CD4-positive, alpha-beta memory T cell (primary cell): ENCODE results near the gene RIMS4. TPM values are rescaled to one million over a fixed set of nuclear protein-coding genes. Genes with fewer than 3 reads are reported as not detected.

ENCODE experiments used
- CTCF ChIA-PET: fragments of 350-600 bp; sonication (Branson Sonifier 250); formaldehyde crosslinking; loops from one replicate; lab custom pipeline; 2021; ENCODE audit warnings: inconsistent platforms; ENCODE audit not compliant: partially characterized antibody; lab: Charles Lee
- POLR2A ChIA-PET: fragments of 350-600 bp; sonication (Branson Sonifier 250); formaldehyde crosslinking; loops from one replicate; lab custom pipeline; 2021; ENCODE audit not compliant: partially characterized antibody; lab: Charles Lee
- DNase-seq, 5 donors: peaks; one replicate each; pipeline versions ENCODE4 v3.0.0 to v3.0.0-alpha.2; 2020 to 2022; ENCODE audit warnings: mixed read lengths in 1 of 5
- H3K27ac ChIP-seq: one replicate; pipeline ENCODE4 v1.7.0; 2013; ENCODE audit warnings: low read depth, low read length
- H3K27me3 ChIP-seq: 2 replicates; pipeline ENCODE4 v1.7.0; 2013; ENCODE audit warnings: mild to moderate bottlenecking, low read length, moderate library complexity; ENCODE audit not compliant: insufficient read depth
- H3K36me3 ChIP-seq: 2 replicates; pipeline ENCODE4 v1.7.0; 2013; ENCODE audit warnings: mild to moderate bottlenecking, low read length, moderate library complexity; ENCODE audit not compliant: insufficient read depth
- H3K4me1 ChIP-seq: 2 replicates; pipeline ENCODE4 v1.7.0; 2013; ENCODE audit warnings: mild to moderate bottlenecking, low read length, moderate library complexity; ENCODE audit not compliant: insufficient read depth
- H3K4me3 ChIP-seq, 2 donors: one replicate each; pipeline ENCODE4 v1.7.0; 2013; ENCODE audit warnings: low read length in 2 of 2, mild to moderate bottlenecking in 1 of 2
- H3K9me3 ChIP-seq, 2 donors: one replicate each; pipeline ENCODE4 v1.7.0; 2013; ENCODE audit warnings: low read length in 2 of 2, control low read depth in 1 of 2; ENCODE audit not compliant: control insufficient read depth in 1 of 2
- H3K27ac Mint-ChIP-seq, 7 donors: one replicate each; pipeline ENCODE4 v1.8.0; 2020 to 2021; ENCODE audit warnings: mixed read lengths in 7 of 7, mild to moderate bottlenecking in 6 of 7, inconsistent platforms in 3 of 7, moderate library complexity in 3 of 7
- H3K27me3 Mint-ChIP-seq, 2 donors: one replicate each; pipeline ENCODE4 v1.8.0; 2020 to 2021; ENCODE audit warnings: mixed read lengths in 2 of 2
- H3K36me3 Mint-ChIP-seq, 2 donors: one replicate each; pipeline ENCODE4 v1.8.0; 2020 to 2021; ENCODE audit warnings: mixed read lengths in 2 of 2, inconsistent platforms in 1 of 2, mild to moderate bottlenecking in 1 of 2
- H3K4me1 Mint-ChIP-seq, 4 donors: one replicate each; pipeline ENCODE4 v1.8.0; 2020 to 2021; ENCODE audit warnings: mixed read lengths in 4 of 4, mild to moderate bottlenecking in 1 of 4
- H3K4me3 Mint-ChIP-seq, 8 donors: one replicate each; pipeline ENCODE4 v1.8.0; 2020 to 2021; ENCODE audit warnings: mixed read lengths in 8 of 8, mild to moderate bottlenecking in 7 of 8, moderate library complexity in 6 of 8, inconsistent platforms in 3 of 8
- H3K9me3 Mint-ChIP-seq, 8 donors: one replicate each; pipeline ENCODE4 v1.8.0; 2020 to 2021; ENCODE audit warnings: mixed read lengths in 8 of 8, mild to moderate bottlenecking in 5 of 8, inconsistent platforms in 3 of 8, moderate library complexity in 1 of 8
- intact Hi-C: fragments of 100-400 bp; cut with micrococcal nuclease; formaldehyde crosslinking; loops from one replicate; pipeline ENCODE4 v1.15.1; 2023
- polyA plus RNA-seq, 2 donors: library from polyadenylated mRNA; unstranded; fragments of 300-500 nt; fragmentation: Illumina TruSeq; gene quantifications; one replicate each; pipeline ENCODE4 v1.2.3, GENCODE V29; 2021
- total RNA-seq, 2 experiments: library from RNA; stranded (reverse); gene quantifications; one replicate each; pipeline ENCODE4 v1.2.3, GENCODE V29; 2021

The RIMS4 gene
- total RNA-seq = not detected
- polyA plus RNA-seq = not detected

- Mint-ChIP-seq H3K9me3 (peaks cover 0 to 4% (median 0%) of the 10 kb centered on the region in 8 donors), H3K27ac (no peak within 1 kb of the TSS), H3K4me3 (peak within 1 kb of the TSS in 7 of 8 donors; percentile 29 to 70 (median 58)), H3K4me1 (peaks cover 0 to 19% (median 8%) of the 10 kb centered on the region in 4 donors), H3K36me3 (peaks cover 0 to 4% of the 10 kb centered on the region in 2 donors), H3K27me3 (peaks cover 48 to 55% of the 10 kb centered on the region in 2 donors)
- POLR2A ChIA-PET = no interaction called here
- Histone ChIP-seq H3K27me3 (peaks cover 35% of the 10 kb centered on the region), H3K9me3 (no peaks in the 10 kb centered on the region), H3K4me1 (no peaks in the 10 kb centered on the region), H3K36me3 (no peaks in the 10 kb centered on the region), H3K4me3 (no peak within 1 kb of the TSS), H3K27ac (no peak within 1 kb of the TSS)
- CTCF ChIA-PET = no interaction called here
- intact Hi-C loops = no loop called here
- DNase-seq = no peak
Measured at GRCh38 chr20:44810391-44811149, at the start of gene RIMS4. Gene RIMS4, minus strand, starts transcription at chr20:44810546. Its CDS starts 275 bp downstream, at chr20:44810271.

GRCh38 chr20:44858606-44859360, 48.4 kb upstream of the RIMS4 start:
- CTCF ChIA-PET = interaction anchor here (1.6 kb wide), 1 partner anchor 8 kb away, joined by 4 read pairs; no protein-coding TSS in a partner anchor

GRCh38 chr20:44856856-44857448, 46.6 kb upstream of the RIMS4 start:
- no peak overlapping the region for H3K27ac Mint-ChIP-seq
- intact Hi-C loops = no loop called here
- no peaks in the 10 kb centered on the region for H3K9me3 Mint-ChIP-seq

More at GRCh38 chr20:44858606-44859360, 48.4 kb upstream of the RIMS4 start:
- no peaks in the 10 kb centered on the region for H3K4me1 ChIP-seq
- Mint-ChIP-seq H3K27ac (peak overlapping the region in 2 of 7 donors; percentile 46 to 71), H3K27me3 (no peaks in the 10 kb centered on the region), H3K4me3 (no peak overlapping the region), H3K9me3 (no peaks in the 10 kb centered on the region), H3K4me1 (peaks cover 0 to 6% (median 5%) of the 10 kb centered on the region in 4 donors), H3K36me3 (no peaks in the 10 kb centered on the region)
- no peaks in the 10 kb centered on the region for H3K27me3 ChIP-seq
- H3K9me3 ChIP-seq = no peaks in the 10 kb centered on the region
- no peak overlapping the region for H3K4me3 ChIP-seq
- intact Hi-C loops = no loop called here
- peak in 1 of 5 donors; percentile 5 for DNase-seq
- no peak overlapping the region for H3K27ac ChIP-seq
- POLR2A ChIA-PET = no interaction called here
- no peaks in the 10 kb centered on the region for H3K36me3 ChIP-seq

GRCh38 chr20:44856442-44856841, 46.1 kb upstream of the RIMS4 start:
- POLR2A ChIA-PET = no interaction called here
- H3K4me3 Mint-ChIP-seq = no peak overlapping the region
- H3K9me3 ChIP-seq = no peaks in the 10 kb centered on the region
- no peaks in the 10 kb centered on the region for H3K9me3 Mint-ChIP-seq
- intact Hi-C loops = no loop called here
- no peak overlapping the region for H3K27ac ChIP-seq
- CTCF ChIA-PET = no interaction called here
- H3K27me3 ChIP-seq = no peaks in the 10 kb centered on the region
- H3K27me3 Mint-ChIP-seq = peaks cover 0 to 2% of the 10 kb centered on the region in 2 donors
- H3K27ac Mint-ChIP-seq = peak overlapping the region in 1 of 7 donors; percentile 27
- H3K4me3 ChIP-seq = no peak overlapping the region
- no peaks in the 10 kb centered on the region for H3K36me3 ChIP-seq
- no peaks in the 10 kb centered on the region for H3K4me1 ChIP-seq
- peaks cover 0 to 6% (median 4%) of the 10 kb centered on the region in 4 donors for H3K4me1 Mint-ChIP-seq
- DNase-seq = no peak
- no peaks in the 10 kb centered on the region for H3K36me3 Mint-ChIP-seq

More at GRCh38 chr20:44856856-44857448, 46.6 kb upstream of the RIMS4 start:
- DNase-seq = no peak
- Histone ChIP-seq H3K4me1 (no peaks in the 10 kb centered on the region), H3K27ac (no peak overlapping the region), H3K27me3 (no peaks in the 10 kb centered on the region), H3K4me3 (no peak overlapping the region), H3K36me3 (no peaks in the 10 kb centered on the region), H3K9me3 (no peaks in the 10 kb centered on the region)
- CTCF ChIA-PET = interaction anchor here (0.5 kb wide), 1 partner anchor 139 kb away, joined by 3 read pairs; no protein-coding TSS in a partner anchor
- Mint-ChIP-seq H3K4me3 (no peak overlapping the region), H3K27me3 (no peaks in the 10 kb centered on the region), H3K36me3 (no peaks in the 10 kb centered on the region), H3K4me1 (peaks cover 0 to 6% (median 4%) of the 10 kb centered on the region in 4 donors)
- POLR2A ChIA-PET = no interaction called here

DNA sequence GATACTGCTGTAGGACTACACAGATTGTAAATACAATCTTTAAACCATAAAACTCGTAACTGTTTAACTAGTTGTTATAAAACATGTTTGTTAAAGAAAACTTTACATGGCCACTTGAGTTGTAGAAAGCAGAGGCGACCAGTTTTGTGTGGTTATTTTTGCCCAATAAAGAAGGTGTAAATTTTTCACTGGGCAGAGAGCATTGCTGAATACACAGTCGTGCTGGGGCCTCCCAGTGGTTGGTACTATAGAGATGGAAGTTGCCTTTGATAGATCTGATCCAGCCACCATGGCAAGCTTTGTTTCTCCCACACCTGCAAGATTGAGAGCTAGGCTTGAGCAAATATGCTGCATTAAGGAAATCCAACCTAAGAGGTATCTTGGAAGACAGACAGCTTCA, 41.2 kb upstream of the RIMS4 start:
- no peak overlapping the region for H3K27ac ChIP-seq
- no peak overlapping the region for H3K4me3 Mint-ChIP-seq
- POLR2A ChIA-PET = no interaction called here

DNA sequence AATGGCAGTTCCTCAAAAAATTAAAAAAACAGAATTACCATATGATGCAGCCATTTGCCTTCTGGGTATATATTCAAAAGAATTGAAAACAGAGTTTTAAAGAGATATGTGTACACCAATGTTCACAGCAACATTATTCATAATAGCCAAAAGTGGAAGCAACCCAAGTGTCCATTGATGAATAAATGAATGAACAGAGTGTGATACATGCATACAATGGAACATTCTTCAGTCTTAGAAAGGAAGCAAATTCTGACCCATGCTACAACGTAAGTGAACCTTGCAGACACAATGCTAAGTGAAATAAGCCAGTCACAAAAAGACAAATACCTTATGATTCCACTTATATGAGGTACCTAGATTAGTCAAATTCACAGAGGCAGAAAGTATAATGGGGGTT, 40.5 kb upstream of the RIMS4 start:
- H3K4me1 ChIP-seq = no peaks in the 10 kb centered on the region
- H3K27me3 ChIP-seq = no peaks in the 10 kb centered on the region
- Mint-ChIP-seq H3K27me3 (peaks cover 2 to 19% of the 10 kb centered on the region in 2 donors), H3K9me3 (peaks cover 0 to 2% (median 0%) of the 10 kb centered on the region in 8 donors), H3K4me1 (no peaks in the 10 kb centered on the region), H3K36me3 (no peaks in the 10 kb centered on the region), H3K4me3 (no peak overlapping the region), H3K27ac (no peak overlapping the region)
- no peaks in the 10 kb centered on the region for H3K36me3 ChIP-seq
- intact Hi-C loops = no loop called here
- no peak overlapping the region for H3K27ac ChIP-seq
- no peak for DNase-seq
- POLR2A ChIA-PET = no interaction called here
- CTCF ChIA-PET = no interaction called here
- no peaks in the 10 kb centered on the region for H3K9me3 ChIP-seq
- H3K4me3 ChIP-seq = no peak overlapping the region

More for the DNA sequence above, 41.2 kb upstream of the RIMS4 start:
- Histone ChIP-seq H3K9me3 (no peaks in the 10 kb centered on the region), H3K4me3 (no peak overlapping the region), H3K4me1 (no peaks in the 10 kb centered on the region), H3K27me3 (no peaks in the 10 kb centered on the region), H3K36me3 (no peaks in the 10 kb centered on the region)
- Mint-ChIP-seq H3K27me3 (peaks cover 2 to 19% of the 10 kb centered on the region in 2 donors), H3K9me3 (peaks cover 0 to 1% (median 0%) of the 10 kb centered on the region in 8 donors), H3K36me3 (no peaks in the 10 kb centered on the region), H3K27ac (no peak overlapping the region), H3K4me1 (peaks cover 0 to 5% (median 0%) of the 10 kb centered on the region in 4 donors)
- CTCF ChIA-PET = no interaction called here
- no peak for DNase-seq
- intact Hi-C loops = no loop called here

- Mint-ChIP-seq H3K27me3 (peaks cover 2 to 19% of the 10 kb centered on the region in 2 donors), H3K9me3 (peaks cover 0 to 2% (median 0%) of the 10 kb centered on the region in 8 donors), H3K4me1 (no peaks in the 10 kb centered on the region), H3K27ac (no peak overlapping the region), H3K4me3 (no peak overlapping the region), H3K36me3 (no peaks in the 10 kb centered on the region)
- Histone ChIP-seq H3K4me1 (no peaks in the 10 kb centered on the region), H3K9me3 (no peaks in the 10 kb centered on the region), H3K36me3 (no peaks in the 10 kb centered on the region), H3K27me3 (no peaks in the 10 kb centered on the region), H3K27ac (no peak overlapping the region), H3K4me3 (no peak overlapping the region)
- ChIA-PET POLR2A (no interaction called here), CTCF (no interaction called here)
- DNase-seq = no peak
- intact Hi-C loops = no loop called here
Measured at GRCh38 chr20:44850272-44850671, 39.9 kb upstream of the RIMS4 start.
